Neural cell (in vitro differentiated cells): Measurements from ENCODE around the gene OBSCN.

Source experiments
- CTCF ChIP-seq: fragments of 450-650 bp; IDR thresholded peaks from 2 replicates; pipeline ENCODE4 v1.5.1; 2014; ENCODE audit warnings: antibody characterized with exemption, mild to moderate bottlenecking, moderate library complexity; ENCODE audit not compliant: poor library complexity, severe bottlenecking
- EP300 ChIP-seq: fragments of 450-650 bp; conservative IDR thresholded peaks from 2 replicates; pipeline ENCODE4 v1.6.1; 2014; ENCODE audit warnings: antibody characterized with exemption, mild to moderate bottlenecking, moderate library complexity; ENCODE audit not compliant: poor library complexity, severe bottlenecking
- EZH2 ChIP-seq: fragments of 200-600, 300-800 bp; shearing (Covaris generic), sonication (generic); IDR thresholded peaks from 2 replicates; pipeline ENCODE4 v1.6.1; 2014; ENCODE audit warnings: antibody characterized with exemption, low read length, borderline replicate concordance, mild to moderate bottlenecking; ENCODE audit not compliant: insufficient read depth, poor library complexity, severe bottlenecking
- MXI1 ChIP-seq: fragments of 450-650 bp; conservative IDR thresholded peaks from 2 replicates; pipeline ENCODE4 v1.6.1; 2014; ENCODE audit warnings: antibody characterized with exemption, mild to moderate bottlenecking; ENCODE audit not compliant: poor library complexity, severe bottlenecking
- POLR2AphosphoS5 ChIP-seq: IDR thresholded peaks from 2 replicates; pipeline ENCODE4 v1.6.1; 2012
- RAD21 ChIP-seq: fragments of 450-650 bp; conservative IDR thresholded peaks from 2 replicates; pipeline ENCODE4 v1.6.1; 2014; ENCODE audit warnings: antibody characterized with exemption, mild to moderate bottlenecking, moderate library complexity
- SMC3 ChIP-seq: fragments of 450-650 bp; conservative IDR thresholded peaks from 2 replicates; pipeline ENCODE4 v1.6.1; 2014; ENCODE audit warnings: antibody characterized with exemption, mild to moderate bottlenecking, moderate library complexity; ENCODE audit not compliant: poor library complexity
- TF ChIP-seq, protein P1 (sequence below): IDR thresholded peaks from 2 replicates; pipeline ENCODE4 v1.6.1; 2012; ENCODE audit warnings: borderline replicate concordance

GRCh38 chr1:228396770-228397662, 189.2 kb downstream of the OBSCN start:
- TF ChIP-seq CTCF: no peak
- TF ChIP-seq RAD21: no peak
- no peak for TF ChIP-seq POLR2AphosphoS5
- TF ChIP-seq EZH2: no peak
- TF ChIP-seq EP300: no peak
- TF ChIP-seq SMC3: no peak
- TF ChIP-seq, protein P1, sequence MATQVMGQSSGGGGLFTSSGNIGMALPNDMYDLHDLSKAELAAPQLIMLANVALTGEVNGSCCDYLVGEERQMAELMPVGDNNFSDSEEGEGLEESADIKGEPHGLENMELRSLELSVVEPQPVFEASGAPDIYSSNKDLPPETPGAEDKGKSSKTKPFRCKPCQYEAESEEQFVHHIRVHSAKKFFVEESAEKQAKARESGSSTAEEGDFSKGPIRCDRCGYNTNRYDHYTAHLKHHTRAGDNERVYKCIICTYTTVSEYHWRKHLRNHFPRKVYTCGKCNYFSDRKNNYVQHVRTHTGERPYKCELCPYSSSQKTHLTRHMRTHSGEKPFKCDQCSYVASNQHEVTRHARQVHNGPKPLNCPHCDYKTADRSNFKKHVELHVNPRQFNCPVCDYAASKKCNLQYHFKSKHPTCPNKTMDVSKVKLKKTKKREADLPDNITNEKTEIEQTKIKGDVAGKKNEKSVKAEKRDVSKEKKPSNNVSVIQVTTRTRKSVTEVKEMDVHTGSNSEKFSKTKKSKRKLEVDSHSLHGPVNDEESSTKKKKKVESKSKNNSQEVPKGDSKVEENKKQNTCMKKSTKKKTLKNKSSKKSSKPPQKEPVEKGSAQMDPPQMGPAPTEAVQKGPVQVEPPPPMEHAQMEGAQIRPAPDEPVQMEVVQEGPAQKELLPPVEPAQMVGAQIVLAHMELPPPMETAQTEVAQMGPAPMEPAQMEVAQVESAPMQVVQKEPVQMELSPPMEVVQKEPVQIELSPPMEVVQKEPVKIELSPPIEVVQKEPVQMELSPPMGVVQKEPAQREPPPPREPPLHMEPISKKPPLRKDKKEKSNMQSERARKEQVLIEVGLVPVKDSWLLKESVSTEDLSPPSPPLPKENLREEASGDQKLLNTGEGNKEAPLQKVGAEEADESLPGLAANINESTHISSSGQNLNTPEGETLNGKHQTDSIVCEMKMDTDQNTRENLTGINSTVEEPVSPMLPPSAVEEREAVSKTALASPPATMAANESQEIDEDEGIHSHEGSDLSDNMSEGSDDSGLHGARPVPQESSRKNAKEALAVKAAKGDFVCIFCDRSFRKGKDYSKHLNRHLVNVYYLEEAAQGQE: no peak
- no peak for TF ChIP-seq MXI1
